ENCODE measurements around the gene RPL11.
"Not testable (repeated sequence)": the region's sequence is repeated elsewhere in the genome, so short reads cannot be mapped to it uniquely, and the experiment has no call there.

The RPL11 gene

DNA sequence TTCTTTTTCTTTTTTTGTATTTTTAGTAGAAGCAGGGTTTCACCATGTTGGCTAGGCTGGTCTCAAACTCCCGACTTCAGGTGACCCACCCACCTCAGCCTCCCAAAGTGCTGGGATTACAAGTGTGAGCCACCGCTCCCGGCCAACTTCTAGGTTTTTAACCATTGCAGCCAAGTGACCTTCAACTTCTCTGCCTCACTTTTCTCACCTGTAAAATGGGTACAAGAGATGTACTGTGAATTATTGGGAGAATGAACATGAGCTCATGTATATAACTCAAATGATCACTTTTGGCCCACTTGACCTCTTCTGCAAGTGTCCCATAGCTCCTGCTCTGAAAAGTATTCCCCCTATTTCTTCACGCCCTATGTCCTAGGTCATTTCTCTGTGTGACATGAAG, 11.8 kb upstream of the RPL11 start:
- no peak for DNase-seq
- in situ Hi-C loops (cut with HindIII; ENCODE audit: low pct_ligation_motif_present, low pct_unique_long_range_greater_than_20kb, low sequenced_read_pairs): no loop called here

- in situ Hi-C loops (cut with HindIII; ENCODE audit: low pct_ligation_motif_present, low pct_unique_long_range_greater_than_20kb, low sequenced_read_pairs): no loop called here
- DNase-seq: no peak
Observed at GRCh38 chr1:23682946-23683345, 8.7 kb upstream of the RPL11 start.

GRCh38 chr1:23684415-23684814, 7.2 kb upstream of the RPL11 start:
- DNase-seq: no peak
- in situ Hi-C loops (cut with HindIII; ENCODE audit: low pct_ligation_motif_present, low pct_unique_long_range_greater_than_20kb, low sequenced_read_pairs): no loop called here

DNA sequence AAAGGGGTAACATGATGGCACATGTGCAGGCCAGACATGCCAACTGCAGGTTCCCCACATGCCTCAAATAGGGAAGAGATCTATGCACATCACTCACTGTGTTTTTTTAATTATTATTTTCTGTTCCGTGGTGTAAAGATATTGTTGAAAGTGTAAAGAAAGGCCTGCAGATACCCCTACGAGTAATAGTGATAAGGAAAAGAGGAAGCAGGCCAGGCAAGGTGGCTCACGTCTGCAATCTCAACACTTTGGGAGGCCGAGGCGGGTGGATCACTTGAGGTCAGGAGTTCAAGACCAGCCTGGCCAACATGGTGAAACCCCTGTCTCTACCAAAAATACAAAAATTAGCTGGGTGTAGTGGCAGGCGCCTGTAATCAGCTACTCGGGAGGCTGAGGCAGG, 6.4 kb upstream of the RPL11 start:
- in situ Hi-C loops (cut with HindIII; ENCODE audit: low pct_ligation_motif_present, low pct_unique_long_range_greater_than_20kb, low sequenced_read_pairs); DNase-seq: not testable (repeated sequence)

- DNase-seq; in situ Hi-C loops (cut with HindIII; ENCODE audit: low pct_ligation_motif_present, low pct_unique_long_range_greater_than_20kb, low sequenced_read_pairs): not testable (repeated sequence)
Observed at GRCh38 chr1:23687680-23688079, 3.9 kb upstream of the RPL11 start.

DNA sequence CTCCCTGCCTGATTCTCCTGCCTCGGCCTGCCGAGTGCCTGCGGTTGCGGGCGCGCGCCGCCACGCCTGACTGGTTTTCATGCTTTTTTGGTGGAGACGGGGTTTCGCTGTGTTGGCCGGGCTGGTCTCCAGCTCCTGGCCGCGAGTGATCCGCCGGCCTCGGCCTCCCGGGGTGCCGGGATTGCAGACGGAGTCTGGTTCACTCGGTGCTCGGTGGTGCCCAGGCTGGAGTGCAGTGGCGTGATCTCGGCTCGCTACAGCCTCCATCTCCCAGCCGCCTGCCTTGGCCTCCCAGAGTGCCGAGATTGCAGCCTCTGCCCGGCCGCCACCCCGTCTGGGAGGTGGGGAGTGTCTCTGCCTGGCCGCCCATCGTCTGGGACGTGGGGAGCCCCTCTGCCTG, 3.3 kb upstream of the RPL11 start:
- in situ Hi-C loops (cut with HindIII; ENCODE audit: low pct_ligation_motif_present, low pct_unique_long_range_greater_than_20kb, low sequenced_read_pairs); DNase-seq: not testable (repeated sequence)

DNA sequence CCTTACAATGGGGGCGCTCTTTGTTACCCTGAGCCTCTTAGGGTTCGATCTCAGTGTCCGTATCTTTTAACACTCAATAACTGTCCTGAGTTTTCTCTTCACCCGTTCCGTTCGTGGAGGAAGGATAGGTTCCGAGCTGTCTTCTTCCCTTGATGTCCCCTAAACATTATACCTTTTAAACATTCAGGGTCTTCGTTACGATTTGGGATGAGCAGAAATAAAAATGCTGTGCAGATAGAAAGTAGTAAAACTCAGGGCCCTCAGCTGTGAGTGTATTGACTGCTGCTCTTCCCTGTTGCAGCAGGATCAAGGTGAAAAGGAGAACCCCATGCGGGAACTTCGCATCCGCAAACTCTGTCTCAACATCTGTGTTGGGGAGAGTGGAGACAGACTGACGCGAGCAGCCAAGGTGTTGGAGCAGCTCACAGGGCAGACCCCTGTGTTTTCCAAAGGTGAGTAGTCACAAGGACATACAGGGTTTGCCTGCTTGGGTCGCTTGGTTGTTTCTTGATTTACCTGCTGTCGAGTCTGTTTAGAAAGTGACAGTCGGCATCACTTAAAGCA, 784 bp downstream of the RPL11 start:
- no peak for DNase-seq
- in situ Hi-C loops (cut with HindIII; ENCODE audit: low pct_ligation_motif_present, low pct_unique_long_range_greater_than_20kb, low sequenced_read_pairs): no loop called here

DNA sequence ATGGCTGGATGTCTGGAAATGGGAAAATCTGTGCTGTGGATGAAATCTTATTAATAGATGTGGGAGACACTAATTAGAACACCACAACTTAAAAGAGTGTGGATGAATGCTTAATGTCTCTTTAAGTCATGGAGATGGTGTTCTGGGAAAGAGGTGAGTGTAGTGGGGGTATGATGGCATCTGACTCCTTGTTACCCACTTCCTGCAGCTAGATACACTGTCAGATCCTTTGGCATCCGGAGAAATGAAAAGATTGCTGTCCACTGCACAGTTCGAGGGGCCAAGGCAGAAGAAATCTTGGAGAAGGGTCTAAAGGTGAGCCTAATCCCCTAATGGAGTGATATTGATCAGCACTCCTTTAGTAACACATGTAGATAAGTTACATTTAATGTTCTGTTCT, 2.0 kb downstream of the RPL11 start:
- in situ Hi-C loops (cut with HindIII; ENCODE audit: low pct_ligation_motif_present, low pct_unique_long_range_greater_than_20kb, low sequenced_read_pairs): no loop called here
- DNase-seq: no peak

- in situ Hi-C loops (cut with HindIII; ENCODE audit: low pct_ligation_motif_present, low pct_unique_long_range_greater_than_20kb, low sequenced_read_pairs): no loop called here
- DNase-seq: no peak
Observed at GRCh38 chr1:23694371-23694770, 2.8 kb downstream of the RPL11 start.

GRCh38 chr1:23695667-23696066, 4.1 kb downstream of the RPL11 start:
- DNase-seq: no peak
- in situ Hi-C loops (cut with HindIII; ENCODE audit: low pct_ligation_motif_present, low pct_unique_long_range_greater_than_20kb, low sequenced_read_pairs): no loop called here

GRCh38 chr1:23696335-23696989, 4.9 kb downstream of the RPL11 start:
- in situ Hi-C loops (cut with HindIII; ENCODE audit: low pct_ligation_motif_present, low pct_unique_long_range_greater_than_20kb, low sequenced_read_pairs): no loop called here
- DNase-seq: no peak

GRCh38 chr1:23698466-23698865, 6.9 kb downstream of the RPL11 start:
- in situ Hi-C loops (cut with HindIII; ENCODE audit: low pct_ligation_motif_present, low pct_unique_long_range_greater_than_20kb, low sequenced_read_pairs): no loop called here
- no peak for DNase-seq

- no peak for DNase-seq
- in situ Hi-C loops (cut with HindIII; ENCODE audit: low pct_ligation_motif_present, low pct_unique_long_range_greater_than_20kb, low sequenced_read_pairs): no loop called here
Observed at GRCh38 chr1:23699280-23700179, 7.9 kb downstream of the RPL11 start.

DNA sequence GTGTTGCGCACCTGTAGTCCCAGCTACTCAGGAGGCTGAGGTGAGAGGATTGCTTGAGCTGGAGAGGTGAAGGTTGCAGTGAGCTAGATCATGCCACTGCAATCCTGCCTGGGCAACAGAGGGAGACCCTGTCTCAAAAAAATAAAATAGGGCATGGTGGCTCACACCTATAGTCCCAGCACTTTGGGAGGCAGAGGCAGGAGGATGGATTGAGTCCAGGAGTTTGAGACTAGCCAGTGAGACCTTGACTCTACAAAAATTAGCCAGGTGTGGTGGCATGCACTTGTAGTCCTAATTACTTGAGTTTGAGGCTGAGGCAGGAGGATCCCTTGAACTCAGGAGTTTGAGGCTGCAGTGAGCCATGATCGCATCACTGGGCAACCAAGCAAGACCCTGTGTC, 9.7 kb downstream of the RPL11 start:
- in situ Hi-C loops (cut with HindIII; ENCODE audit: low pct_ligation_motif_present, low pct_unique_long_range_greater_than_20kb, low sequenced_read_pairs): no loop called here
- no peak for DNase-seq

- DNase-seq: no peak
- in situ Hi-C loops (cut with HindIII; ENCODE audit: low pct_ligation_motif_present, low pct_unique_long_range_greater_than_20kb, low sequenced_read_pairs): no loop called here
Observed at GRCh38 chr1:23701996-23702395, 10.4 kb downstream of the RPL11 start.

DNA sequence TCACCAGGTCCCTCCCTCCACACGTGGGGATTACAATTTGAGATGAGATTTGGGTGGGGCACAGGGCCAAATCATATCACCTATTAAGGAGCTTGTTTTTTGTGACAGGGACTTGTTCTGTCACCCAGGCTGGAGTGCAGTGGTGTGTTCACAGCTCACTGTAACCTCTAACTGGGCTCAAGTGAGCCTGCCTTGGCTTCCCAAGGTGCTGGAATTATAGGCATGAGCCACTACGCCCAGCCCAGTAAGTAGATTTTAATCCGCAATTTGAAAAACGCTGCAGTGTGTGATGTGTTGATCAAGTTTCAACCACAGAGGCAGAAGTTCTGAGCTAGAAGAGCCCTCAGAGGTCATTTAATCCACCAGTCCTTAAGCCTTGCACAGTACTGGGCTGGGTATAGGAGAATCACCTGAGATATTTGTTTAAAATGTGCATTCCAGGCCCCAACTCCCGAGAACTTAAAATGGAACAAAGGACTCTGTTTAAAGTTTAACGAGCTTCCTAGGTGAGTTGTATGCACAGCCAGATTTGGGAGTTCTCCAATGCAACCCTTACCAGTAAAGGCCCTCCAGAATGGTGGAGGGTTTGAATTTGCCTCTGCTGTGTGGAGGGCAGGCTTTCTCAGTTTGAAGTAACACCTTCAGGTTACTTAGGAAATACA, 13.4 kb downstream of the RPL11 start:
- DNase-seq: no peak
- in situ Hi-C loops (cut with HindIII; ENCODE audit: low pct_ligation_motif_present, low pct_unique_long_range_greater_than_20kb, low sequenced_read_pairs): no loop called here

DNA sequence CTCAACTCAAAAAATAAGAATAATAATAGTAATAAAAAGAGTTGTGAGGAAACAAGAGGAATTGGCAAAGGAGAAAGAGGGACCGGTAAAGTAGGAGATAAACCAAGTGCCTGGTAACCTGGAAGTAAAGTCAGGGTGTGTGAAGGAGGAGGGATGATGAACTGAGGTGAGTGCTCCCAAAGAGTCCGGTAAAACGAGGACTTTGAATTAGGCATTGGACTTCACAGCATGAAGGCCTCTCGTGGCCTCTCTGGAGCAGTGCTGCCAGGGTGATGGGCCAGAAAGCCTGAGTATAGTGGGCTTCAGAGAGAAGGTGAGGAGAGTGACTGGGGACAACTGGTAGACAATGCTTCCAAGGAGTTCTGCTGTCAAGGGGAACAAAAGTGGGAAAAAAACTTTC, 17.6 kb downstream of the RPL11 start:
- DNase-seq: no peak
- in situ Hi-C loops (cut with HindIII; ENCODE audit: low pct_ligation_motif_present, low pct_unique_long_range_greater_than_20kb, low sequenced_read_pairs): no loop called here

DNA sequence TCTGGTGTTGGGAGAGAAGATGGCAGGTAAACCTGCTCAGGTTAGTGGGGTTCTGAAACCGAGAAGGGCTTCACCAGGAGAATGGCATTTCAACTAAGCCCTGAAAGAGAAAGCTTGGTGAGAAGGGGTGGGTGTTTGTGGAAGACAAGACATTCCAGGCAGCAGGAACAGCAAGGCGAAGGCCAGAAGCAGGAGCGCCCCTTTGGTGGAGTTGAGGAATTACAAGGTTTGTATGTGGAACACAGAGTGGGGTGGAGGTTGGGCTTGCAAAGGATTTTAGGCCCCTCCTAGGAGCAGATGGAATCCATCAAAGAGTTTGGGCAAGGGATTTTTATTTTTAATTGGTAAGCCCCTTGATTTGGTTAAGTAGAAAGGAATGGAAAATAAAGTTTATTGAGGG, 26.9 kb downstream of the RPL11 start:
- DNase-seq: peak; percentile 61
- in situ Hi-C loops (cut with HindIII; ENCODE audit: low pct_ligation_motif_present, low pct_unique_long_range_greater_than_20kb, low sequenced_read_pairs): no loop called here

- no peak for DNase-seq
- in situ Hi-C loops (cut with HindIII; ENCODE audit: low pct_ligation_motif_present, low pct_unique_long_range_greater_than_20kb, low sequenced_read_pairs): no loop called here
Observed at GRCh38 chr1:23719162-23719820, 27.7 kb downstream of the RPL11 start.

All from ACHN (cell line).